ENCODE measurements around the gene AKR1B15. TPM values are rescaled to one million over a fixed set of nuclear protein-coding genes. Genes with fewer than 3 reads are reported as not detected.

AKR1B15 gene
- polyA plus RNA-seq, 1 donor (not counting 4 experiments of a cell fraction or from before 2014, with no cell fraction given), result 0.28 TPM

- H3K4me2 ChIP-seq (ENCODE audit: control insufficient read depth, extremely low read depth, insufficient read depth, low read depth, low read length), result peak overlapping the region; percentile 57
- peaks cover 50% of the 10 kb centered on the region for H3K4me1 ChIP-seq (ENCODE audit: control insufficient read depth, extremely low read depth, insufficient read depth, low read length)
- DNase-seq (ENCODE audit: low read depth, low spot score), result peak; percentile 60
- H4K20me1 ChIP-seq (ENCODE audit: control insufficient read depth, extremely low read depth, insufficient read depth, low read length), result no peaks in the 10 kb centered on the region
- peak overlapping the region in 1 of 3 experiments; percentile 4 for H3K4me3 ChIP-seq (ENCODE audit: control insufficient read depth in 2 of 3, extremely low read depth in 1 of 3, insufficient read depth in 2 of 3, low read depth in 1 of 3, low read length in 3 of 3)
- no peaks in the 10 kb centered on the region for H3K9me3 ChIP-seq (ENCODE audit: control insufficient read depth, low read depth, low read length)
- TF ChIP-seq CTCF (optimal IDR thresholded peaks at IDR 0.05 in 1 of 3, IDR thresholded peaks at IDR 0.05 in 1 of 3, conservative IDR thresholded peaks at IDR 0.05 in 1 of 3; ENCODE audit: extremely low read depth in 1 of 3, insufficient read depth in 2 of 3, low read length in 3 of 3), result no peak
- dilution Hi-C loops (cut with MboI; ENCODE audit: extremely low pct_ligation_motif_present, low sequenced_read_pairs), result no loop called here
- H2AFZ ChIP-seq (ENCODE audit: control insufficient read depth, low read length), result no peak overlapping the region
- FAIRE-seq, result peak; percentile 79
- H3K27me3 ChIP-seq (ENCODE audit: control insufficient read depth, extremely low read depth, insufficient read depth, low read length), result no peaks in the 10 kb centered on the region
- H3K27ac ChIP-seq (ENCODE audit: control insufficient read depth, insufficient read depth, low read length), result peak overlapping the region; percentile 89
- no peaks in the 10 kb centered on the region for H3K36me3 ChIP-seq (ENCODE audit: control insufficient read depth in 2 of 2, extremely low read depth in 1 of 2, insufficient read depth in 2 of 2, low read length in 2 of 2)
- no peaks in the 10 kb centered on the region for H3K79me2 ChIP-seq (ENCODE audit: control insufficient read depth, insufficient read depth, low read length)
- H3K9me1 ChIP-seq (ENCODE audit: control insufficient read depth, extremely low read depth, insufficient read depth, low read length), result no peaks in the 10 kb centered on the region
- peak overlapping the region; percentile 56 for H3K9ac ChIP-seq (ENCODE audit: control insufficient read depth, extremely low read depth, insufficient read depth, low read length)
Observed at GRCh38 chr7:134619627-134620331, 70.9 kb downstream of the AKR1B15 start.

GRCh38 chr7:134622303-134622995, 73.5 kb downstream of the AKR1B15 start:
- peak overlapping the region; percentile 58 for H3K27ac ChIP-seq (ENCODE audit: control insufficient read depth, insufficient read depth, low read length)
- dilution Hi-C loops (cut with MboI; ENCODE audit: extremely low pct_ligation_motif_present, low sequenced_read_pairs), result no loop called here
- peak; percentile 20 for FAIRE-seq
- TF ChIP-seq EZH2 (IDR thresholded peaks at IDR 0.05; ENCODE audit: low read length) (no peak), CTCF (optimal IDR thresholded peaks at IDR 0.05 in 1 of 3, IDR thresholded peaks at IDR 0.05 in 1 of 3, conservative IDR thresholded peaks at IDR 0.05 in 1 of 3; ENCODE audit: extremely low read depth in 1 of 3, insufficient read depth in 2 of 3, low read length in 3 of 3) (no peak)
- no peak overlapping the region for H2AFZ ChIP-seq (ENCODE audit: control insufficient read depth, low read length)
- H3K4me2 ChIP-seq (ENCODE audit: control insufficient read depth, extremely low read depth, insufficient read depth, low read depth, low read length), result no peak overlapping the region
- no peaks in the 10 kb centered on the region for H3K79me2 ChIP-seq (ENCODE audit: control insufficient read depth, insufficient read depth, low read length)
- no peaks in the 10 kb centered on the region for H3K9me3 ChIP-seq (ENCODE audit: control insufficient read depth, low read depth, low read length)
- no peak overlapping the region for H3K9ac ChIP-seq (ENCODE audit: control insufficient read depth, extremely low read depth, insufficient read depth, low read length)
- no peak for DNase-seq (ENCODE audit: low read depth, low spot score)
- H3K27me3 ChIP-seq (ENCODE audit: control insufficient read depth, extremely low read depth, insufficient read depth, low read length), result no peaks in the 10 kb centered on the region
- no peaks in the 10 kb centered on the region for H3K9me1 ChIP-seq (ENCODE audit: control insufficient read depth, extremely low read depth, insufficient read depth, low read length)
- H3K36me3 ChIP-seq (ENCODE audit: control insufficient read depth in 2 of 2, extremely low read depth in 1 of 2, insufficient read depth in 2 of 2, low read length in 2 of 2), result no peaks in the 10 kb centered on the region
- no peaks in the 10 kb centered on the region for H4K20me1 ChIP-seq (ENCODE audit: control insufficient read depth, extremely low read depth, insufficient read depth, low read length)
- H3K4me3 ChIP-seq (ENCODE audit: control insufficient read depth in 2 of 3, extremely low read depth in 1 of 3, insufficient read depth in 2 of 3, low read depth in 1 of 3, low read length in 3 of 3), result no peak overlapping the region
- H3K4me1 ChIP-seq (ENCODE audit: control insufficient read depth, extremely low read depth, insufficient read depth, low read length), result peaks cover 47% of the 10 kb centered on the region

All from keratinocyte (primary cell).